SK-N-SH (cell line): ENCODE measurements around the gene KPTN. TPM values are rescaled to one million over a fixed set of nuclear protein-coding genes. Genes with fewer than 3 reads are reported as not detected.

Source experiments
- CTCF ChIA-PET: fragments of 300-600, 350-600 bp; formaldehyde crosslinking; extraction: SDS; loops from one replicate; lab custom pipeline; 2021; lab: Yijun Ruan, JAX
- POLR2A ChIA-PET: fragments of 350-600 bp; sonication (Branson Sonifier 250); formaldehyde crosslinking; extraction: SDS; loops from one replicate; lab custom pipeline; 2020; ENCODE audit warnings: antibody characterized with exemption, inconsistent platforms; lab: Yijun Ruan, JAX
- DNase-seq: peaks from one replicate; pipeline ENCODE4 v3.0.0; 2012
- H2AFZ ChIP-seq: fragments of 200-600 bp; sonication (generic); 2 replicates; pipeline ENCODE4 v1.8.1; 2016; ENCODE audit warnings: antibody characterized with exemption, mild to moderate bottlenecking, low read depth
- H3F3A ChIP-seq: fragments of 200-600 bp; sonication (generic); replicated peaks from 2 replicates; pipeline ENCODE3; 2016; ENCODE audit warnings: antibody characterized with exemption, mild to moderate bottlenecking; ENCODE audit not compliant: insufficient read depth
- H3K27ac ChIP-seq, 2 experiments: fragments of 200-500 bp in 1 of 2; fragments of 200-600 bp in 1 of 2; sonication (Bioruptor generic) in 1 of 2; sonication (generic), shearing (Covaris generic) in 1 of 2; 2 replicates each; pipeline versions ENCODE4 v1.5.1 to v1.6.1; 2014 to 2016; ENCODE audit warnings: low read depth in 2 of 2, inconsistent platforms in 1 of 2, low read length in 1 of 2, mild to moderate bottlenecking in 1 of 2, mixed read lengths in 1 of 2
- H3K27me3 ChIP-seq: fragments of 200-600 bp; sonication (generic), shearing (Covaris generic); 2 replicates; pipeline ENCODE4 v1.6.1; 2016; ENCODE audit warnings: mixed run types; ENCODE audit not compliant: insufficient read depth
- H3K36me3 ChIP-seq, 2 experiments: fragments of 200-500 bp in 1 of 2; fragments of 200-600 bp in 1 of 2; sonication (Bioruptor generic) in 1 of 2; sonication (generic) in 1 of 2; replicated peaks in 1 of 2; 2 replicates each; pipeline versions ENCODE3 to v1.5.1; 2014 to 2016; ENCODE audit warnings: low read length in 1 of 2, mild to moderate bottlenecking in 1 of 2; ENCODE audit not compliant: insufficient read depth in 2 of 2, control insufficient read depth in 1 of 2
- H3K4me1 ChIP-seq, 2 experiments: fragments of 200-500 bp in 1 of 2; fragments of 200-600 bp in 1 of 2; sonication (Bioruptor generic) in 1 of 2; sonication (generic), shearing (Covaris generic) in 1 of 2; 2 replicates each; pipeline versions ENCODE4 v1.5.1 to v1.6.1; 2014 to 2016; ENCODE audit warnings: low read depth in 1 of 2, low read length in 1 of 2, mixed run types in 1 of 2; ENCODE audit not compliant: insufficient read depth in 2 of 2, control insufficient read depth in 1 of 2
- H3K4me2 ChIP-seq: fragments of 200-600 bp; sonication (generic), shearing (Covaris generic); 2 replicates; pipeline ENCODE4 v1.6.1; 2017; ENCODE audit warnings: mixed run types
- H3K4me3 ChIP-seq, 2 experiments: fragments of 200-500 bp in 1 of 2; fragments of 200-600 bp in 1 of 2; sonication (Bioruptor generic) in 1 of 2; sonication (generic), shearing (Covaris generic) in 1 of 2; 2 replicates each; pipeline versions ENCODE4 v1.5.1 to v1.8.1; 2014 to 2016; ENCODE audit warnings: low read depth in 2 of 2, inconsistent platforms in 1 of 2, low read length in 1 of 2, mild to moderate bottlenecking in 1 of 2, mixed read lengths in 1 of 2, moderate library complexity in 1 of 2
- H3K79me2 ChIP-seq: fragments of 200-600 bp; sonication (generic); 2 replicates; pipeline ENCODE4 v1.8.1; 2017; ENCODE audit warnings: mild to moderate bottlenecking; ENCODE audit not compliant: insufficient read depth
- H3K9ac ChIP-seq: fragments of 200-600 bp; sonication (generic); 2 replicates; pipeline ENCODE4 v1.6.1; 2017; ENCODE audit warnings: mixed run types
- H3K9me2 ChIP-seq: fragments of 200-600 bp; sonication (generic); 2 replicates; pipeline ENCODE4 v1.6.1; 2017; ENCODE audit warnings: mixed run types
- H3K9me3 ChIP-seq: fragments of 200-600 bp; sonication (generic); 2 replicates; pipeline ENCODE4 v1.6.1; 2017; ENCODE audit warnings: mixed run types, mild to moderate bottlenecking, moderate library complexity
- H4K20me1 ChIP-seq: fragments of 200-600 bp; sonication (generic); 2 replicates; pipeline ENCODE4 v1.6.1; 2017; ENCODE audit warnings: mild to moderate bottlenecking, mixed run types; ENCODE audit not compliant: insufficient read depth
- CHD2 ChIP-seq: fragments of 150-350 bp; IDR thresholded peaks from 2 replicates; pipeline ENCODE4 v1.6.1; 2018; ENCODE audit warnings: low read length; ENCODE audit not compliant: partially characterized antibody
- CTCF ChIP-seq: fragments of 200-600 bp; sonication (generic); IDR thresholded peaks from 2 replicates; pipeline ENCODE4 v1.6.1; 2017; ENCODE audit warnings: antibody characterized with exemption, mild to moderate bottlenecking, moderate library complexity
- EP300 ChIP-seq, 2 experiments: IDR thresholded peaks; 2 replicates each; pipeline versions ENCODE4 v1.4.0 to v1.6.1; 2012; ENCODE audit warnings: borderline replicate concordance in 1 of 2, low read depth in 1 of 2, low read length in 1 of 2
- EZH2phosphoT487 ChIP-seq: fragments of 200-600 bp; sonication (generic); IDR thresholded peaks from 2 replicates; pipeline ENCODE4 v1.6.1; 2017; ENCODE audit warnings: low read depth, mixed run types, mild to moderate bottlenecking, antibody characterized with exemption, moderate library complexity, borderline replicate concordance
- FOSL2 ChIP-seq: IDR thresholded peaks from 2 replicates; pipeline ENCODE4 v1.4.0; 2012; ENCODE audit warnings: low read depth, mild to moderate bottlenecking, moderate library complexity, borderline replicate concordance
- FOXM1 ChIP-seq: IDR thresholded peaks from 2 replicates; pipeline ENCODE4 v1.4.0; 2012; ENCODE audit warnings: low read depth, mild to moderate bottlenecking
- GABPA ChIP-seq: IDR thresholded peaks from 2 replicates; pipeline ENCODE4 v1.4.0; 2012; ENCODE audit warnings: low read depth, mild to moderate bottlenecking
- GATA2 ChIP-seq: sonication (generic); formaldehyde crosslinking; IDR thresholded peaks from 2 replicates; pipeline ENCODE4 v1.5.0; 2020; ENCODE audit warnings: mild to moderate bottlenecking, missing genetic modification reagents
- MAX ChIP-seq: IDR thresholded peaks from 2 replicates; pipeline ENCODE4 v1.4.0; 2012; ENCODE audit warnings: low read depth
- MEF2A ChIP-seq: IDR thresholded peaks from 2 replicates; pipeline ENCODE4 v1.4.0; 2012; ENCODE audit warnings: low read depth, borderline replicate concordance
- NFIC ChIP-seq: IDR thresholded peaks from 2 replicates; pipeline ENCODE4 v1.4.0; 2012; ENCODE audit warnings: borderline replicate concordance
- POLR2AphosphoS5 ChIP-seq: IDR thresholded peaks from 2 replicates; pipeline ENCODE4 v1.6.1; 2012; ENCODE audit warnings: low read depth, low read length
- RCOR1 ChIP-seq: fragments of 150-350 bp; IDR thresholded peaks from 2 replicates; pipeline ENCODE4 v1.6.1; 2017; ENCODE audit warnings: antibody characterized with exemption, low read length
- TCF12 ChIP-seq: IDR thresholded peaks from 2 replicates; pipeline ENCODE4 v1.4.0; 2012
- TEAD4 ChIP-seq: IDR thresholded peaks from 2 replicates; pipeline ENCODE4 v1.4.0; 2012; ENCODE audit warnings: mild to moderate bottlenecking, borderline replicate concordance; ENCODE audit not compliant: insufficient read depth
- YY1 ChIP-seq: IDR thresholded peaks from 2 replicates; pipeline ENCODE4 v1.4.0; 2012; ENCODE audit warnings: low read depth, mild to moderate bottlenecking
- WGBS: methylation state at CpG from one replicate; pipeline ENCODE4 v1.1.6; 2017; ENCODE audit warnings: low lambda C conversion rate; 5-methylcytosine and 5-hydroxymethylcytosine counted together
- polyA plus RNA-seq, 3 experiments: library from polyadenylated mRNA; depleted of rRNA; stranded (reverse); fragments of >200 nt; gene quantifications; 2 replicates each; pipeline ENCODE4 v1.2.3, GENCODE V29; 2012
- TF ChIP-seq, protein P1 (sequence below): IDR thresholded peaks from 2 replicates; pipeline ENCODE4 v1.6.1; 2012; ENCODE audit warnings: mild to moderate bottlenecking, low read depth, low read length, moderate library complexity
- TF ChIP-seq, protein P2 (sequence below): IDR thresholded peaks from 2 replicates; pipeline ENCODE4 v1.4.0; 2012; ENCODE audit warnings: low read depth, borderline replicate concordance
- TF ChIP-seq, protein P3 (sequence below): IDR thresholded peaks from 2 replicates; pipeline ENCODE4; 2012

Gene KPTN
- polyA plus RNA-seq, 1 of the 3 experiments (the other 2 are of a cell fraction), result 15.8 TPM

DNA sequence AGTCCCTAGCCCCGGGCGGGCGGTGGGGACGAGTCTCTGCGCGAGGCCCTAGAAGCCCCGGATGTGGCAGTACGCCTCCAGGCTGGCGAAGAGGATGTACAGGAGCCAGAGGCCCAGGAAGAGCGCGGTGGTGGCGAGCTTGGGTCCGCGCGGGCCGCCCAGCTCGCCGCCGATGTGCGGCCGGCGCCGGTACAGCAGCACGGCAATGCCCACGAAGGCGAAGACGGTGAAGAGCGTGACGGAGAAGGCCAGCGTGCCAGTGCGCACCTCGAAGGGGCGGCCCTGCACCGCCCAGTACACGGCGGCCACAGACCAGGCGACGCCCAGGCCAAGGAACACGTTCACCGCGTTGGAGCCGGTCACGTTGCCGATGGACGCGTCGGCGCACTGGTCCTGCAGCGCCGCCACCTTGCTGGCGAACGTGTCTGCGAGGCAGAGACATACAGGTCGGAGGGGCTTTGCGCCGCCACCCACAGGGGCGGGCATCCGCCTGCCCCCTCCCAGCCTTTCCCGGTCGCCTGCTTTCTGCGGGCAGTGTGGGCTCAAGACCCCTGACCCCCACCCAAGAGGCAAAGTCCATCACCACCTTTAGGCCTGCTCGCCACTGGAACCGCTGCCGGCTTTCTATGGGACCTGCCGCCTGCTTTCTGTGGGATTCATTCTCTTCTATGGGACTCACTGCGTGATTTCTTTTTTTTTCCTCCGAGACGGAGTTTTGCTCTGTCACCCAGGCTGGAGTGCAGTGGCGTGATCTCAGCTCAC lies 53.8 kb downstream of the KPTN start:
- Histone ChIP-seq H3K4me1 (peaks cover 4 to 12% of the 10 kb centered on the region in 2 experiments; a peak in 2 of 4 replicates), H3K9me3 (no peaks in the 10 kb centered on the region), H3F3A (peaks cover 14% of the 10 kb centered on the region), H3K4me2 (no peak overlapping the region), H4K20me1 (no peaks in the 10 kb centered on the region), H3K27ac (no peak overlapping the region), H2AFZ (no peak overlapping the region), H3K27me3 (no peaks in the 10 kb centered on the region), H3K36me3 (no peaks in the 10 kb centered on the region), H3K79me2 (no peaks in the 10 kb centered on the region), H3K4me3 (no peak overlapping the region), H3K9me2 (no peaks in the 10 kb centered on the region), H3K9ac (no peak overlapping the region)
- 94% methylated on average over 65 of the region's 69 CpGs for WGBS
- TF ChIP-seq EZH2phosphoT487 (no peak), FOSL2 (no peak), MAX (no peak), POLR2AphosphoS5 (no peak), EP300 (IDR thresholded peaks at IDR 0.05; ENCODE audit: borderline replicate concordance in 1 of 2, low read depth in 1 of 2, low read length in 1 of 2) (no peak), CHD2 (no peak), TEAD4 (no peak), MEF2A (no peak)
- TF ChIP-seq, protein P1, sequence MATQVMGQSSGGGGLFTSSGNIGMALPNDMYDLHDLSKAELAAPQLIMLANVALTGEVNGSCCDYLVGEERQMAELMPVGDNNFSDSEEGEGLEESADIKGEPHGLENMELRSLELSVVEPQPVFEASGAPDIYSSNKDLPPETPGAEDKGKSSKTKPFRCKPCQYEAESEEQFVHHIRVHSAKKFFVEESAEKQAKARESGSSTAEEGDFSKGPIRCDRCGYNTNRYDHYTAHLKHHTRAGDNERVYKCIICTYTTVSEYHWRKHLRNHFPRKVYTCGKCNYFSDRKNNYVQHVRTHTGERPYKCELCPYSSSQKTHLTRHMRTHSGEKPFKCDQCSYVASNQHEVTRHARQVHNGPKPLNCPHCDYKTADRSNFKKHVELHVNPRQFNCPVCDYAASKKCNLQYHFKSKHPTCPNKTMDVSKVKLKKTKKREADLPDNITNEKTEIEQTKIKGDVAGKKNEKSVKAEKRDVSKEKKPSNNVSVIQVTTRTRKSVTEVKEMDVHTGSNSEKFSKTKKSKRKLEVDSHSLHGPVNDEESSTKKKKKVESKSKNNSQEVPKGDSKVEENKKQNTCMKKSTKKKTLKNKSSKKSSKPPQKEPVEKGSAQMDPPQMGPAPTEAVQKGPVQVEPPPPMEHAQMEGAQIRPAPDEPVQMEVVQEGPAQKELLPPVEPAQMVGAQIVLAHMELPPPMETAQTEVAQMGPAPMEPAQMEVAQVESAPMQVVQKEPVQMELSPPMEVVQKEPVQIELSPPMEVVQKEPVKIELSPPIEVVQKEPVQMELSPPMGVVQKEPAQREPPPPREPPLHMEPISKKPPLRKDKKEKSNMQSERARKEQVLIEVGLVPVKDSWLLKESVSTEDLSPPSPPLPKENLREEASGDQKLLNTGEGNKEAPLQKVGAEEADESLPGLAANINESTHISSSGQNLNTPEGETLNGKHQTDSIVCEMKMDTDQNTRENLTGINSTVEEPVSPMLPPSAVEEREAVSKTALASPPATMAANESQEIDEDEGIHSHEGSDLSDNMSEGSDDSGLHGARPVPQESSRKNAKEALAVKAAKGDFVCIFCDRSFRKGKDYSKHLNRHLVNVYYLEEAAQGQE, result no peak
- DNase-seq, result no peak
- ChIA-PET POLR2A (no interaction called here), CTCF (interaction anchor here (1.5 kb wide), 1 partner anchor 268 kb away, joined by 7 read pairs; no protein-coding TSS in a partner anchor)

GRCh38 chr19:47429140-47429793 lies 54.8 kb downstream of the KPTN start:
- H3K4me2 ChIP-seq, result no peak overlapping the region; the same call in 1 of the 2 replicates
- H3K9me3 ChIP-seq, result no peaks in the 10 kb centered on the region
- no peak overlapping the region for H3K27ac ChIP-seq
- H3K4me3 ChIP-seq, result no peak overlapping the region
- no peaks in the 10 kb centered on the region for H3K9me2 ChIP-seq
- peaks cover 14% of the 10 kb centered on the region for H3F3A ChIP-seq
- POLR2A ChIA-PET, result interaction anchor here (0.6 kb wide), 2 partner anchors 16 to 274 kb away, joined by 3 to 4 read pairs; no protein-coding TSS in a partner anchor
- H4K20me1 ChIP-seq, result no peaks in the 10 kb centered on the region
- CTCF ChIA-PET, result interaction anchor here (0.6 to 3.5 kb wide), 14 partner anchors 7 to 314 kb away, joined by 3 to 30 read pairs (median 6); partner anchors contain the start of genes DHX34, KPTN and NAPA
- H3K9ac ChIP-seq, result no peak overlapping the region
- H3K36me3 ChIP-seq, result no peaks in the 10 kb centered on the region
- WGBS, result 81% methylated on average over 18 of the region's 20 CpGs
- no peaks in the 10 kb centered on the region for H3K79me2 ChIP-seq
- H3K4me1 ChIP-seq, result peaks cover 4 to 12% of the 10 kb centered on the region in 2 experiments; a peak in 2 of 4 replicates
- no peak for DNase-seq
- H3K27me3 ChIP-seq, result no peaks in the 10 kb centered on the region
- H2AFZ ChIP-seq, result no peak overlapping the region
- TF ChIP-seq RCOR1 (no peak), GABPA (no peak), GATA2 (CRISPR knock-in tag) (no peak), CTCF (no peak), POLR2AphosphoS5 (no peak), YY1 (no peak), NFIC (no peak), FOSL2 (no peak), FOXM1 (no peak), TCF12 (no peak)
- TF ChIP-seq, protein P2, sequence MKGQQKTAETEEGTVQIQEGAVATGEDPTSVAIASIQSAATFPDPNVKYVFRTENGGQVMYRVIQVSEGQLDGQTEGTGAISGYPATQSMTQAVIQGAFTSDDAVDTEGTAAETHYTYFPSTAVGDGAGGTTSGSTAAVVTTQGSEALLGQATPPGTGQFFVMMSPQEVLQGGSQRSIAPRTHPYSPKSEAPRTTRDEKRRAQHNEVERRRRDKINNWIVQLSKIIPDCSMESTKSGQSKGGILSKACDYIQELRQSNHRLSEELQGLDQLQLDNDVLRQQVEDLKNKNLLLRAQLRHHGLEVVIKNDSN, result no peak
- TF ChIP-seq, protein P3, sequence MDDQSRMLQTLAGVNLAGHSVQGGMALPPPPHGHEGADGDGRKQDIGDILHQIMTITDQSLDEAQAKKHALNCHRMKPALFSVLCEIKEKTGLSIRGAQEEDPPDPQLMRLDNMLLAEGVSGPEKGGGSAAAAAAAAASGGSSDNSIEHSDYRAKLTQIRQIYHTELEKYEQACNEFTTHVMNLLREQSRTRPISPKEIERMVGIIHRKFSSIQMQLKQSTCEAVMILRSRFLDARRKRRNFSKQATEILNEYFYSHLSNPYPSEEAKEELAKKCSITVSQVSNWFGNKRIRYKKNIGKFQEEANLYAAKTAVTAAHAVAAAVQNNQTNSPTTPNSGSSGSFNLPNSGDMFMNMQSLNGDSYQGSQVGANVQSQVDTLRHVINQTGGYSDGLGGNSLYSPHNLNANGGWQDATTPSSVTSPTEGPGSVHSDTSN, result no peak
